Loucy (cell line): ENCODE data around the gene PLEKHH1.

ENCODE experiments used
- EZH2phosphoT487 ChIP-seq: fragments of 200-600 bp; IDR thresholded peaks from 2 replicates; pipeline ENCODE4 v1.6.1; 2018; ENCODE audit warnings: antibody characterized with exemption, mild to moderate bottlenecking, moderate library complexity, borderline replicate concordance
- TF ChIP-seq, protein P1 (sequence below): fragments of 200-600 bp; sonication (generic); conservative IDR thresholded peaks from 2 replicates; pipeline ENCODE4 v1.5.1; 2014; ENCODE audit warnings: mild to moderate bottlenecking, antibody characterized with exemption, low read length

GRCh38 chr14:67610491-67610890 lies 77.4 kb downstream of the PLEKHH1 start:
- TF ChIP-seq, protein P1, sequence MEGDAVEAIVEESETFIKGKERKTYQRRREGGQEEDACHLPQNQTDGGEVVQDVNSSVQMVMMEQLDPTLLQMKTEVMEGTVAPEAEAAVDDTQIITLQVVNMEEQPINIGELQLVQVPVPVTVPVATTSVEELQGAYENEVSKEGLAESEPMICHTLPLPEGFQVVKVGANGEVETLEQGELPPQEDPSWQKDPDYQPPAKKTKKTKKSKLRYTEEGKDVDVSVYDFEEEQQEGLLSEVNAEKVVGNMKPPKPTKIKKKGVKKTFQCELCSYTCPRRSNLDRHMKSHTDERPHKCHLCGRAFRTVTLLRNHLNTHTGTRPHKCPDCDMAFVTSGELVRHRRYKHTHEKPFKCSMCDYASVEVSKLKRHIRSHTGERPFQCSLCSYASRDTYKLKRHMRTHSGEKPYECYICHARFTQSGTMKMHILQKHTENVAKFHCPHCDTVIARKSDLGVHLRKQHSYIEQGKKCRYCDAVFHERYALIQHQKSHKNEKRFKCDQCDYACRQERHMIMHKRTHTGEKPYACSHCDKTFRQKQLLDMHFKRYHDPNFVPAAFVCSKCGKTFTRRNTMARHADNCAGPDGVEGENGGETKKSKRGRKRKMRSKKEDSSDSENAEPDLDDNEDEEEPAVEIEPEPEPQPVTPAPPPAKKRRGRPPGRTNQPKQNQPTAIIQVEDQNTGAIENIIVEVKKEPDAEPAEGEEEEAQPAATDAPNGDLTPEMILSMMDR: no peak
- TF ChIP-seq EZH2phosphoT487: no peak
